ENCODE results near the gene PHACTR4. TPM values are rescaled to one million over a fixed set of nuclear protein-coding genes. Genes with fewer than 3 reads are reported as not detected.

Gene PHACTR4
- total and polyA plus RNA-seq, 2 of the 13 experiments (the other 11 are each of a cell fraction or from before 2014, with no cell fraction given) = 13.9 to 17.1 TPM

- TF ChIP-seq ZNF282 (IDR thresholded peaks at IDR 0.05; ENCODE audit: partially characterized antibody) (no peak), ZNF780A (CRISPR knock-in tag; IDR thresholded peaks at IDR 0.05) (no peak), MAFK (conservative IDR thresholded peaks at IDR 0.05 in 1 of 2, IDR thresholded peaks at IDR 0.05 in 1 of 2; ENCODE audit: low read length in 2 of 2) (0 out of 4 replicates have a peak, but pooled peaks of 1 of the 2 experiments have one; percentile 11), ZNF772 (CRISPR knock-in tag; IDR thresholded peaks at IDR 0.05) (no peak), TMF1 (CRISPR knock-in tag; IDR thresholded peaks at IDR 0.05; ENCODE audit: low read depth) (no peak), ZNF563 (CRISPR knock-in tag; IDR thresholded peaks at IDR 0.05) (no peak), ZNF431 (CRISPR knock-in tag; IDR thresholded peaks at IDR 0.05; ENCODE audit: borderline replicate concordance, low read depth) (no peak), MIER3 (CRISPR knock-in tag; IDR thresholded peaks at IDR 0.05; ENCODE audit: borderline replicate concordance) (no peak), KLF9 (CRISPR knock-in tag; IDR thresholded peaks at IDR 0.05; ENCODE audit: low read depth) (0 out of 2 replicates have a peak, but pooled peaks have one; percentile 51), HOXA7 (CRISPR knock-in tag; IDR thresholded peaks at IDR 0.05) (no peak), NFATC3 (CRISPR knock-in tag; IDR thresholded peaks at IDR 0.05) (0 out of 2 replicates have a peak, but pooled peaks have one; percentile 78), KDM3A (CRISPR knock-in tag; IDR thresholded peaks at IDR 0.05; ENCODE audit: low read depth) (no peak), ZNF878 (CRISPR knock-in tag; IDR thresholded peaks at IDR 0.05) (no peak; the same call in 1 of the 2 replicates), RAD51 (IDR thresholded peaks at IDR 0.05; ENCODE audit: borderline replicate concordance) (no peak; the same call in 1 of the 2 replicates), BCL6 (CRISPR knock-in tag; IDR thresholded peaks at IDR 0.05) (0 out of 2 replicates have a peak, but pooled peaks have one; percentile 12)
- TF ChIP-seq, protein P1, sequence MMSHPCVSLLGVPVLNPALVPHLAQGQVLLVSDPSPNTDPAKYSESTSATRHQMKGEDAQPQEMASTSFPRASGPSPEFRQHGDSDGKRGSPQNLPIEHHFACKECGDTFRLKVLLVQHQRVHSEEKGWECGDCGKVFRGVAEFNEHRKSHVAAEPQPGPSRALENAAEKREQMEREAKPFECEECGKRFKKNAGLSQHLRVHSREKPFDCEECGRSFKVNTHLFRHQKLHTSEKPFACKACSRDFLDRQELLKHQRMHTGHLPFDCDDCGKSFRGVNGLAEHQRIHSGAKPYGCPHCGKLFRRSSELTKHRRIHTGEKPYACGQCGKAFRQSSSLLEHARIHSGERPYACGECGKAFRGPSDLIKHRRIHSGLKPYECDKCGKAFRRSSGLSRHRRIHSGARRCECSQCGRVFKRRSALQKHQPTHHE (CRISPR knock-in tag; IDR thresholded peaks at IDR 0.05; ENCODE audit: borderline replicate concordance) = no peak
Observed at GRCh38 chr1:28518745-28519341, 149.3 kb downstream of the PHACTR4 start (continued).
